Endothelial cell (in vitro differentiated cells): ENCODE measurements around the gene TBL3. TPM values are rescaled to one million over a fixed set of nuclear protein-coding genes. Genes with fewer than 3 reads are reported as not detected.

Experiments used
- DNase-seq: peaks from one replicate; pipeline ENCODE4 v3.0.0; 2021; ENCODE audit warnings: low spot score
- H3K27ac Mint-ChIP-seq: one replicate; pipeline ENCODE4 v1.8.0; 2021; ENCODE audit warnings: mixed read lengths, inconsistent platforms; ENCODE audit not compliant: unreplicated experiment
- H3K27me3 Mint-ChIP-seq: one replicate; pipeline ENCODE4 v1.8.0; 2021; ENCODE audit warnings: mild to moderate bottlenecking, moderate library complexity, mixed read lengths, inconsistent platforms; ENCODE audit not compliant: unreplicated experiment
- H3K36me3 Mint-ChIP-seq: one replicate; pipeline ENCODE4 v1.8.0; 2021; ENCODE audit warnings: mild to moderate bottlenecking, low read depth, mixed read lengths, inconsistent platforms; ENCODE audit not compliant: unreplicated experiment
- H3K4me1 Mint-ChIP-seq: one replicate; pipeline ENCODE4 v1.8.0; 2021; ENCODE audit warnings: mild to moderate bottlenecking, mixed read lengths, inconsistent platforms; ENCODE audit not compliant: unreplicated experiment
- H3K4me3 Mint-ChIP-seq: one replicate; pipeline ENCODE4 v1.8.0; 2021; ENCODE audit warnings: mild to moderate bottlenecking, mixed read lengths, inconsistent platforms; ENCODE audit not compliant: unreplicated experiment
- H3K9me3 Mint-ChIP-seq: one replicate; pipeline ENCODE4 v1.8.0; 2021; ENCODE audit warnings: mixed read lengths, inconsistent platforms; ENCODE audit not compliant: unreplicated experiment
- CTCF ChIP-seq: fragments of 200-600 bp; sonication (generic); IDR thresholded peaks from one replicate; pipeline ENCODE4 v1.5.0; 2021; ENCODE audit warnings: antibody characterized with exemption; ENCODE audit not compliant: unreplicated experiment
- total RNA-seq: library from RNA; stranded (reverse); fragmentation: NEBNext Ultra II Directional; extraction: Animal tissue kit (Norgen Biotek cat#: 25700); gene quantifications from one replicate; pipeline ENCODE4 v1.2.1, GENCODE V29; 2021; ENCODE audit not compliant: unreplicated experiment

The TBL3 gene
- total RNA-seq, 1 donor from 2014 or later: 25.0 TPM

- no peaks in the 10 kb centered on the region for H3K9me3 Mint-ChIP-seq
- H3K27me3 Mint-ChIP-seq: peaks cover 28% of the 10 kb centered on the region
- peaks cover 1% of the 10 kb centered on the region for H3K36me3 Mint-ChIP-seq
- no peak within 1 kb of the TSS for H3K27ac Mint-ChIP-seq
- no peak for TF ChIP-seq CTCF
- H3K4me3 Mint-ChIP-seq: no peak within 1 kb of the TSS
- DNase-seq: no peak
- peaks cover 14% of the 10 kb centered on the region for H3K4me1 Mint-ChIP-seq
These were observed 9.6 kb downstream of the TBL3 start, which contains the start of gene NOXO1 for GRCh38 chr16:1981398-1981836. TSS of gene NOXO1 (minus strand) at chr16:1981469. CDS start at chr16:1981179, 290 bp downstream.

DNA sequence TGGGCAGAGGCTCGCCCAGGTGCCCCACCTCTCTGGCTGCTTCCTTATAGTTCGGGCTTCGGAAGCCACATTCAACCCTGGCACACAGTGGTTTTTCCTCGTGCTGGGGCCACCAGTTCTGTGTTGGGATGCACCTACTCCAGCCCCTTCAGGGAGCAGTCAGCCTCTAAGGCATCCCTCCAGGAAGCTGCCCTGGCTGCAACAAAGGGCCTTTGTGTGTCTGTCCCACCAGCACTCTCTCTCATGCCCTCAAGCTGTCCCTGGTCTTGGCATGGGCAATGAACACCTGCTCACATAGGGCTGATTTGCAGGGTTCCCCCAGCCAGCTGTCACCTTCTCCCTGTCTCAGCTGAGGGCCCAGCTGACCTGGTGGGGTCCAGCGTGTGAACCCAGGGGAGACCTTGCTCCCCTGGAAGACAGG lies 10.2 kb downstream of the TBL3 start:
- Mint-ChIP-seq H3K4me1 (peaks cover 14% of the 10 kb centered on the region), H3K4me3 (no peak overlapping the region), H3K27ac (no peak overlapping the region), H3K9me3 (no peaks in the 10 kb centered on the region), H3K36me3 (peaks cover 5% of the 10 kb centered on the region), H3K27me3 (peaks cover 29% of the 10 kb centered on the region)
- no peak for TF ChIP-seq CTCF
- no peak for DNase-seq

- Mint-ChIP-seq H3K27me3 (peaks cover 31% of the 10 kb centered on the region), H3K4me1 (peaks cover 14% of the 10 kb centered on the region), H3K27ac (peak overlapping the region; percentile 67), H3K36me3 (peaks cover 5% of the 10 kb centered on the region), H3K9me3 (no peaks in the 10 kb centered on the region), H3K4me3 (peak overlapping the region; percentile 89)
- no peak for DNase-seq
- no peak for TF ChIP-seq CTCF
These were observed 11.2 kb downstream of the TBL3 start for GRCh38 chr16:1982991-1983543.

- no peaks in the 10 kb centered on the region for H3K9me3 Mint-ChIP-seq
- TF ChIP-seq CTCF: peak; percentile 25
These were observed 11.9 kb downstream of the TBL3 start, which contains the start of gene GFER for GRCh38 chr16:1983544-1984346. TSS of gene GFER (plus strand) at chr16:1984193. CDS start at chr16:1984219, 26 bp downstream.

More at GRCh38 chr16:1983544-1984346, 11.9 kb downstream of the TBL3 start, which contains the start of gene GFER:
- DNase-seq: peak; percentile 98
- Mint-ChIP-seq H3K4me1 (peaks cover 14% of the 10 kb centered on the region), H3K27ac (peak within 1 kb of the TSS; percentile 67), H3K36me3 (peaks cover 5% of the 10 kb centered on the region), H3K4me3 (peak within 1 kb of the TSS; percentile 89), H3K27me3 (peaks cover 36% of the 10 kb centered on the region)
